ENCODE data around the gene NRXN2. TPM values are rescaled to one million over a fixed set of nuclear protein-coding genes. Genes with fewer than 3 reads are reported as not detected.

The NRXN2 gene
- total RNA-seq, 1 donor from 2014 or later = 0.05 TPM

- intact Hi-C loops (cut with micrococcal nuclease) = no loop called here
Measured at GRCh38 chr11:64637334-64638017, 85.5 kb downstream of the NRXN2 start.

DNA sequence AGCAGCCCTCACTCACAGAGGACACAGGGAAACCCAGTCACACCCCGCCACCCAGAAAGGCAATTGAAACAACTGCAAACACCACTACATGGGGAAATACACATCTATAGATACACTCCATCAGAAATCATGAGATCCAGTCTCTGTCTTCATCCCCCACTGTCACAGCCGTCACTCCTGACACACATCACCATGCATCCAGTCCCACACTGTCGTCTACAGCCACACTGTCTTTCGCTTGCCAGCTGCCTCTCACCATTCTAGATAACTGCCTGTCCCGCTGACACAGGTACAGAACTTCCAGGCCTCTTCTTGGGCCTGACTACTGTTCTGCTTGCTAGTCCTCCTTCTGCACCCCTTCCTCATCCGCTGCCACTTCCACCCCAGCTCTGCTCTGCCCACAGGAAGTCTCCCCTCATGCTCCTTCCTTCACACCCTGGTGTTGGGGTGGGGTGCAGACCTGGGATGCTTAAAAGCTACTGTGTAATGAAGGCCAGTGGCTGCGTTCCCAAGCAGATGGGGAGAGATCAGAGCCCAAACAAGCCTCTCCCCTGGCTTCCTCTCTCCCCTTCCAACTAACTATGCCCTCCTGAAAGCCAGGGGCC lies 89.3 kb downstream of the NRXN2 start:
- intact Hi-C loops (cut with micrococcal nuclease) = no loop called here

DNA sequence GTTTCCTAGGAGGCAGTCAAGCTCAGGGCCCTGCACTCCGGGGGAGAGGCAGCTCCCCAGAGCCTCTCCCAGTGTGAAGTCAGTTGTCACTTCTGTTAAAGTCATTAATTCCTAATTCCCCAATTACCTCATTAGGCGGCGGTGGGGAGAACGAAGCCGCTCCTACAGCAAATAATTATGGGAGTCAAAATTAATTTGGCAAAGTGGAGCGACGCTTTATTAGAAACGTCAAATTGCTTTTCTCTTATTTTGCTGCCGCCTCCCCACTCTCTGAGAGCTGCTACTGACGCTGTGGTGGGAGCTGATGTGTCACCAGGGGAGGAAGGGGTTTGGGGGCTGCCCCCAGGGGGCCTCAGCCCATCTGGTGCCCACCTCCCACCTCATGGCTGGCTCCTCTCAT lies 90.3 kb downstream of the NRXN2 start:
- intact Hi-C loops (cut with micrococcal nuclease) = no loop called here

GRCh38 chr11:64632237-64632636 lies 90.8 kb downstream of the NRXN2 start:
- intact Hi-C loops (cut with micrococcal nuclease) = no loop called here

- intact Hi-C loops (cut with micrococcal nuclease) = no loop called here
Measured at GRCh38 chr11:64631675-64632074, 91.3 kb downstream of the NRXN2 start.

- intact Hi-C loops (cut with micrococcal nuclease) = no loop called here
Measured at GRCh38 chr11:64629796-64630562, 93.0 kb downstream of the NRXN2 start.

DNA sequence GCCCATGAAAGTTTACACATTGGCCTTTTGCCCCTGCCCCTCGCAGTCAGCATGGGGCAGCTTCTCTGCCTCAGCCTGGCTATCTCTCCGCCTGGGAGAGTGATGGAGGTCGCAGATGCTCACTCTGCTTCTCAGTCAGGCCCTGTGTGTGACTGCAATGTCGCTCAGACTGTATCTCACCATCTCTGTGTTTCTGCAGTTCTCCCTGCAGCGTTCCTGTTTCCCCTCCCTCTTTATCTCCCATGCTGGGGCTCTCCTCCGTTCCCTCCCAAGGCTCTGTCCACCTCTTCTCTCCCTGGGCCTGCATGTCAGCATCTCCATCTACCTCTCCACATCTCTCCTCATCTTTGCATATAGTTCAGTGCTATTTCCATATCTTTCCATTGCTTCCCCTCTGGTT lies 93.9 kb downstream of the NRXN2 start:
- intact Hi-C loops (cut with micrococcal nuclease) = no loop called here

- intact Hi-C loops (cut with micrococcal nuclease) = no loop called here
Measured at GRCh38 chr11:64628596-64628995, 94.4 kb downstream of the NRXN2 start.

DNA sequence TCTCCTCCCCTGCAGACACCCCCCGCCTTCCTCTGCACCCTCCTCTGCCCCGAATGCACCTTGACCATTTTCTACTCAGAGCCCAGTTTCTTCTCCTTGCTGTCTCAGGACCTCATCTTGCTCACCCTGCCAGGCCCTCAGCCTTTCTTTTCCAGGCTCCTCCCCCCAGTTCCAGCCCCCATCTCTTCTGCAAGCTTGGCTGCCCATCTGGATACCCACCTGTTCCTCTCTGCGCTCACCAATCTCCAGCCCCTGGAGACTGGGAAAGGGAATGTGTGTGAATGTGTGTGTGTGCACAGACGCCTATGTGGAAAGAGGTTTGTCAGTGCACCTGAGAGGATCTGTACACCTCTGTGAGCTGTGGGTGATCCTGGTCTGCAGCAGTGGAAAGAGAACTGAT lies 95.6 kb downstream of the NRXN2 start:
- intact Hi-C loops (cut with micrococcal nuclease) = no loop called here

DNA sequence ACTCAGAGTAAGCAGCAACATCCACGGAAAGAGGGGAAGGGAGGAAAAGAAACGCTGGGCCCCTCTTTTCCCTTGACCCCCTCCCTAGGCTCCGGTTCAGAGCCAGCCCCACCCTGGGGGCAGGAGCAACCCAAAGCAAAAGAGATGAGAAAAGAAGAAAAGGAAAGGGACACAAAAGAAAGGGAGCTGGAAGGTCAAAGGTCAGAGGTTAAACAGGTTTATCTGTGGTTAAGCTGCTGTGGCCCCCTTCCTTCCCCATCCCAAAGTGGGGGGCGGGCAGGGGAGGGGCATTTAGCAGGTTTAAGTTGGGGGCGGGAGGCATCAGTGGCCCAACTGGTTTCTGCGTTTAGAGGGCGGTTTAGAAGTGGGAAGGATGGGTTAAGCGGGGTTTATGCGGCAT lies 96.4 kb downstream of the NRXN2 start:
- intact Hi-C loops (cut with micrococcal nuclease) = no loop called here

DNA sequence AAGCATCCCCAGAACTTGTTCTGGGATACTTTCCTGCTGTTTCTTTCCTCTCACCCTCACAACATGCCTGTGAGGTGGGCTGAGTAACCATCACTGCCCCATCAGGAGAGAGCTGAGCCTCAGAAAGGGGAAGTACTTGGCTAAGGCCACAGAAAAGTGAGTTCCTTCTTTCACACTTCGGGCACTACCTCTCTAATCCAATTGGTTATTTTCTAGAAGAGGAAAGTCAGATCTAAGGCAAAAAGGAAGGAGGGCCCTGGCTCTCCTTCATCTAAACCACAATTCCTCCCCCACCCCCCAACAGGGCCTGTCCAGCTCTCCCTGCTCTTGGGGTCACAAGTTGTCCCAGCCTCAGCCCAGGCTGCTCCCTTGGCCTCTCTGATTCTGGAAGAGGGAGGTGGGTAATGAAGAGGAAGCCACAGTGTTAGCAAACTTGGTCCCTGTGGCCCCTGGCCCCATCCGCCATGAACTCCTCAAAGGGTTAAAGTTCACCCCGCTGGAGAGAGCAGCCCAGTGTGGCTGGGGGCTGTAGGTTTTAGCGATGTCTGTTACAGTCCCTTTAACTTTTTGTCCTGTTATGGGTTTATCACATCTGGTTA lies 98.0 kb downstream of the NRXN2 start:
- intact Hi-C loops (cut with micrococcal nuclease) = no loop called here

DNA sequence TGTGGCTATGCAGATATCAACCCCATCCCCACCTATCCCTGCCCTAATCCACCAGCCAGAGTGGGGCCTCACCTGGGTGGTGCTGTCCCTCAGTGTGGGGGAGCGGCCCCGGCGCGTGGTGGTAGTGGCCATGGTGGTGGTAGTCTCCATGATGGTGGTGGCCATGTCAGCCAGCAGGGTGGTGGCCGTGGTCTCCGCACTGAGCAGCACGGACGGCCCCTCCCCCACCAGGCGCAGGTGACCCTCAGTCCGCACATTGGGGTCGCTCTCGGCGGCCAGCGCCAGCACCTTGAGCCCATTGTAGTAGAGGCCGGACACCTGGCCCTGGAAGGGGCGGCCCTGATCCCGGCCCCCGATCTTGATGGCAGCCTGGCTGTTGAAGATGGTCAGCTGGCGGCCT lies 100.3 kb downstream of the NRXN2 start:
- intact Hi-C loops (cut with micrococcal nuclease) = no loop called here

GRCh38 chr11:64621283-64622019 lies 101.5 kb downstream of the NRXN2 start:
- intact Hi-C loops (cut with micrococcal nuclease) = no loop called here

DNA sequence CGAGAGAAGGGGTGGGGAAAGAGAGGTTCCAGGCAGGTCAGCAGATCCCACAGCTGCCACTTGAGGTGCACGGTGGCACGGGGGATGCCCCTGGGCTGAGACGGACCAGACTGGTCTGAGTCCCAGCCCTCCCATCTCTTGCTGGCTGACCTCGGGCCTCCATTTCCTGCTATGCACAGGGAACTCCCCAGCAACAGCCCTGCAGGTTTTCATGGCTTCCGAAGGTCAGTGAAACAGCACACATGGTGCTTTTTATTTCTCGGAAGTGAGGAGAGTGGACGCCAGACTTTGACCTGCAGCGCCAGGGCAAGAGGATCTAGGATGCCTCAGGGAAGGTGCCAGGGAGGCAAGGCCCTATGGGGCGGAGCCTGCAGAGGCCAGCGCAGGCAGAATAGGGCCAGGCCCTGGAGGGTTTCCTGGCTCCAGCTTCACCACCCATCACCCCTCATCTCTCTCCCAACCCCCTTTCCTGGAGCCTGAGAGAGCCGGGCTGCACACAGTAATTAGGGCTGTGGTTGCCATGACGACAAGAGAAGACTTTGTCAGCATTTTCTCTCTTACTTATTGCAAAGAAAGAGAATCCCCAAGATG lies 102.5 kb downstream of the NRXN2 start:
- intact Hi-C loops (cut with micrococcal nuclease) = no loop called here

DNA sequence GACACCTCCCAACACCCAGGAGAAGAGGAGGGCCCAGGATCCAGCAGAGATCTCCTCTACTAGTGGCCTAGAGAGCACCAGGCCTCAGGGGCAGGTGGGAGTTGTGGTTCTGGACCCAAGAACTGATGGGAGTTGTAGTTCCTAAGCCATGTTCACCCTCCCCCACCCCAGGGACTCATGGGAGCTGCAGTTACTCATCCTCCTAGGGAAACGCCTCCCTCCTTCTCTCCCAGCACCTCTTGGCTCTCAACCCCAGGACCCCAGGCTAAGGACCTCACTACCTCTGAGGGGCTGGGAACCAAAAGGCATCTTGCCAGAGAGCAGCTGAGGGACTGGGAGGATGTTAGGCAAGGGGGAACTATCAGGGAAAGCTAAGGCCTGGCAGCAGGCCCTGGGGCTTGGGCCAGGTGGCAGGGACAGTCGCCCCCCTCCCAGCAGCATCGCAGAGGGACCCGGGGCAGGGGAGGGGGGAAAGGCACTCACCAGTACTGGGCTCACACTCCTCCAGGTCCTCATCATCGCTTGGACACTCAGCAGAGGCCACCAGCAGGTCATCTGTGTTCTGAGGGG lies 103.1 kb downstream of the NRXN2 start:
- intact Hi-C loops (cut with micrococcal nuclease) = no loop called here

- intact Hi-C loops (cut with micrococcal nuclease) = no loop called here
Measured at GRCh38 chr11:64619196-64619595, 103.8 kb downstream of the NRXN2 start.

- intact Hi-C loops (cut with micrococcal nuclease) = no loop called here
Measured at GRCh38 chr11:64616817-64617216, 106.2 kb downstream of the NRXN2 start.

GRCh38 chr11:64614917-64615316 lies 108.1 kb downstream of the NRXN2 start:
- intact Hi-C loops (cut with micrococcal nuclease) = no loop called here

GRCh38 chr11:64613648-64614047 lies 109.3 kb downstream of the NRXN2 start:
- intact Hi-C loops (cut with micrococcal nuclease) = no loop called here

- intact Hi-C loops (cut with micrococcal nuclease) = no loop called here
Measured at GRCh38 chr11:64611869-64612646, 110.9 kb downstream of the NRXN2 start.
